K562 (cell line): ENCODE measurements around the gene ANO9. TPM values are rescaled to one million over a fixed set of nuclear protein-coding genes. Genes with fewer than 3 reads are reported as not detected.

Source experiments
- ATAC-seq: fragments of 200-7000 bp; cut with Tn5 transposase; 3 replicates; pipeline ENCODE4 v1.9.1; 2020; ENCODE audit warnings: moderate library complexity
- BruUV-seq: library from RNA; stranded (reverse); fragments of 400-500 nt; replicated peaks from 2 replicates; lab custom pipeline; 2021; lab: Mats Ljungman, UMichigan
- CTCF ChIA-PET: fragments of 300-600 bp; formaldehyde crosslinking; extraction: SDS; loops from one replicate; lab custom pipeline; 2021; ENCODE audit warnings: low intra/inter-chr PET ratio; lab: Yijun Ruan, JAX
- POLR2A ChIA-PET: fragments of 300-600, 350-650 bp; sonication (Branson Sonifier 250); formaldehyde crosslinking; extraction: SDS; loops from one replicate; lab custom pipeline; 2021; ENCODE audit warnings: antibody characterized with exemption, inconsistent platforms; lab: Yijun Ruan, JAX
- DNase-seq, 4 experiments: peaks; one replicate each; pipeline versions ENCODE4 v3.0.0 to v3.0.0-alpha.2; 2011 to 2018; ENCODE audit warnings: low spot score in 3 of 4, mixed read lengths in 3 of 4; ENCODE audit errors: extremely low read depth in 1 of 4
- FAIRE-seq: peaks from 2 replicates; lab custom pipeline; 2011; peaks lifted over from hg19 to GRCh38; lab: Jason Lieb, UNC
- H2AFZ ChIP-seq: 2 replicates; pipeline ENCODE4 v1.6.0; 2011; ENCODE audit warnings: low read depth, low read length, control low read depth, inconsistent platforms
- H3K27ac ChIP-seq: fragments of 200-600 bp; 3 replicates; pipeline ENCODE4 v1.8.0; 2011; ENCODE audit warnings: low read depth, mild to moderate bottlenecking, control low read depth, inconsistent platforms, low read length, moderate library complexity, mixed read lengths; ENCODE audit errors: extremely low read depth
- H3K27me3 ChIP-seq, 2 experiments: fragments of 300-600 bp in 1 of 2; 2 replicates in 1 of 2; 3 replicates in 1 of 2; pipeline versions ENCODE4 v1.6.0 to v1.8.0; 2011; ENCODE audit warnings: inconsistent platforms in 2 of 2, low read length in 2 of 2, mild to moderate bottlenecking in 1 of 2, mixed read lengths in 1 of 2, moderate library complexity in 1 of 2; ENCODE audit not compliant: control insufficient read depth in 2 of 2, insufficient read depth in 2 of 2
- H3K36me3 ChIP-seq: fragments of 300-600 bp; 3 replicates; pipeline ENCODE4 v1.8.0; 2011; ENCODE audit warnings: mild to moderate bottlenecking, low read length, inconsistent platforms; ENCODE audit not compliant: control insufficient read depth, insufficient read depth
- H3K4me1 ChIP-seq, 2 experiments: fragments of 200-600 bp in 1 of 2; replicated peaks in 1 of 2; 2 replicates in 1 of 2; 3 replicates in 1 of 2; pipeline versions ENCODE4 v1.5.1 to v1.8.0; 2011; ENCODE audit warnings: inconsistent platforms in 2 of 2, low read length in 2 of 2, mild to moderate bottlenecking in 1 of 2, mixed read lengths in 1 of 2, moderate library complexity in 1 of 2; ENCODE audit not compliant: control insufficient read depth in 2 of 2, insufficient read depth in 2 of 2
- H3K4me2 ChIP-seq: 2 replicates; pipeline ENCODE4 v1.6.1; 2011; ENCODE audit warnings: low read length, control low read depth, inconsistent platforms, mixed read lengths; ENCODE audit not compliant: insufficient read depth
- H3K4me3 ChIP-seq: fragments of 200-600 bp; sonication (generic), shearing (Covaris generic); 2 replicates; pipeline ENCODE4 v1.5.1; 2016; ENCODE audit warnings: control low read depth, inconsistent platforms
- H3K79me2 ChIP-seq: fragments of 200-600 bp; 3 replicates; pipeline ENCODE4 v1.8.0; 2011; ENCODE audit warnings: low read length, inconsistent platforms; ENCODE audit not compliant: control insufficient read depth, insufficient read depth
- H3K9ac ChIP-seq, 2 experiments: 2 replicates each; pipeline versions ENCODE4 v1.6.0 to v1.6.1; 2011; ENCODE audit warnings: low read depth in 2 of 2, low read length in 2 of 2, control low read depth in 1 of 2, inconsistent platforms in 1 of 2, mild to moderate bottlenecking in 1 of 2, mixed read lengths in 1 of 2; ENCODE audit not compliant: insufficient read depth in 1 of 2
- H3K9me1 ChIP-seq: one replicate; pipeline ENCODE4 v1.6.0; 2011; ENCODE audit warnings: inconsistent platforms, mild to moderate bottlenecking, low read length, moderate library complexity; ENCODE audit not compliant: control insufficient read depth, insufficient read depth
- H3K9me3 ChIP-seq: replicated peaks from 2 replicates; pipeline ENCODE4 v1.5.1; 2011; ENCODE audit warnings: low read depth, low read length, inconsistent platforms; ENCODE audit not compliant: control insufficient read depth, insufficient read depth
- H4K20me1 ChIP-seq: replicated peaks from 2 replicates; pipeline ENCODE4 v1.6.1; 2011; ENCODE audit warnings: low read length, inconsistent platforms, mixed read lengths; ENCODE audit not compliant: control insufficient read depth, insufficient read depth
- GTF2A2 ChIP-seq: IDR thresholded peaks from 2 replicates; pipeline ENCODE4 v1.6.1; 2016; ENCODE audit warnings: mild to moderate bottlenecking, missing genetic modification characterization, missing compliant biosample characterization
- TEAD1 ChIP-seq, 2 experiments: fragments of 450-650 bp in 1 of 2; sonication (generic) in 1 of 2; formaldehyde crosslinking; IDR thresholded peaks; 2 replicates each; pipeline versions ENCODE4 v1.4.0 to v1.8.0; 2020 to 2022; ENCODE audit warnings: mild to moderate bottlenecking in 2 of 2, missing genetic modification reagents in 1 of 2
- ZNF224 ChIP-seq: sonication (generic); formaldehyde crosslinking; IDR thresholded peaks from 2 replicates; pipeline ENCODE4 v1.8.0; 2022; ENCODE audit warnings: mild to moderate bottlenecking, missing genetic modification reagents
- WGBS: fragments of 100-300 bp; shearing (Covaris generic); methylation state at CpG from one replicate; pipeline ENCODE4 v1.1.6; 2016; ENCODE audit warnings: low coverage, mixed read lengths; ENCODE audit not compliant: insufficient coverage; ENCODE audit errors: missing lambda C conversion rate; 5-methylcytosine and 5-hydroxymethylcytosine counted together
- in situ Hi-C: fragments of 300-500 bp; cut with MboI; formaldehyde crosslinking; loops from 4 replicates; pipeline ENCODE4 v1.15.0; 2018; ENCODE audit warnings: inconsistent platforms, mixed read lengths
- intact Hi-C: fragments of 100-400 bp; cut with micrococcal nuclease; formaldehyde crosslinking; loops from 2 replicates; pipeline ENCODE4 v1.14.2; 2022
- polyA plus RNA-seq, 8 experiments: library from polyadenylated mRNA; depleted of rRNA in 4 of 8; stranded (reverse) in 5 of 8; unstranded in 3 of 8; fragments of >200 nt; fragmentation: Nextera tagmentation in 2 of 8; fragmentation: Illumina TruSeq in 1 of 8; extraction: Ambion mirVana in 2 of 8; extraction: Trizol in 1 of 8; gene quantifications; 2 replicates each; pipeline versions ENCODE4 v1.2.1 to v1.2.3, GENCODE V29; 2011 to 2014; ENCODE audit warnings: inconsistent platforms in 1 of 8, missing spikeins in 1 of 8
- total RNA-seq, 7 experiments: library from RNA; depleted of rRNA in 6 of 7; stranded (reverse); fragments of >200 nt in 6 of 7; fragmentation: Illumina TruSeq in 2 of 7; extraction: Trizol in 2 of 7; gene quantifications; 2 replicates each; pipeline versions ENCODE4 v1.2.1 to v1.2.3, GENCODE V29; 2011 to 2021; ENCODE audit warnings: low replicate concordance in 1 of 7

Gene ANO9
- total and polyA plus RNA-seq, 9 of the 15 experiments (the other 6 are each of a cell fraction or from before 2014, with no cell fraction given) = 0.20 to 14.5 (median 4.5) TPM

DNA sequence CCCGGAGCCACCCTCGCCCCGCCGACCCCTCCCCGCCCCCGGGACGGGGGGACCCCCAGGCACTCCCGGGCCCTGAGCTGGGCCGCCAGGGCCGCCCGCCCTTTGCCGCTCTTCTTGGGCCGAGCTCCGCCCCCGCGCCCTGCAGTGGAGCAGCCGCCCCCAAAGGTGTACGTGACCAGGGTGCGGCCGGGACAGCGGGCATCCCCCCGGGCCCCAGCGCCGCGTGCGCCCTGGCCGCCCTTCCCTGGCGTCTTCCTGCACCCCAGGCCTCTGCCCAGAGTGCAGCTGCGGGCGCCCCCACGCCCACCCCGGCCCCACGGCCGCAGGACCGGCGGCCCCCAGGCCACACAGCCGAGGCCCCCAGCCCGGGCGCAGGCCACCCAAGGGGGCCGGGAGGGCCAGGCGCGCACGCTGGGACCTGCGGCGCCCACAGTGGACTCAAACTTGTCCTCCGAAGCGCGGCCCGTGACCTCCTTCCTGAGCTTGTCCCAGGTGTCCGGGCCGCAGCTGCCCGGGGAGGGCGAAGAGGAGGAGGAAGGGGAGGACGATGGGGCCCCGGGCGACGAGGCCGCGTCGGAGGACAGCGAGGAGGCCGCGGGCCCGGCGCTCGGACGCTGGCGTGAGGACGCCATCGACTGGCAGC lies 65.2 kb downstream of the ANO9 start:
- no TSS peak for BruUV-seq
- Histone ChIP-seq H3K36me3 (peaks cover 52% of the 10 kb centered on the region; the same call in 2 of the 3 replicates), H3K27me3 (no peaks in the 10 kb centered on the region), H3K4me2 (no peak overlapping the region), H3K9me1 (no peaks in the 10 kb centered on the region), H3K4me1 (peaks cover 0 to 38% of the 10 kb centered on the region in 2 experiments; a peak in 2 of 5 replicates), H3K27ac (no peak overlapping the region), H3K4me3 (no peak overlapping the region), H3K9ac (no peak overlapping the region), H3K79me2 (no peaks in the 10 kb centered on the region), H4K20me1 (no peaks in the 10 kb centered on the region), H2AFZ (no peak overlapping the region), H3K9me3 (peaks cover 2% of the 10 kb centered on the region)
- no peak for TF ChIP-seq GTF2A2 (tag)
- TF ChIP-seq ZNF224 = no peak
- no peak for TF ChIP-seq TEAD1 (CRISPR knock-in tag; IDR thresholded peaks at IDR 0.05)
- DNase-seq (no peak), ATAC-seq (no peak), FAIRE-seq (no peak)
- WGBS = 90% methylated on average over 4 of the region's 70 CpGs
- intact Hi-C loops (no loop called here), in situ Hi-C loops (no loop called here)
- ChIA-PET POLR2A (interaction anchor here (1.2 kb wide), 1 partner anchor 10 kb away, joined by 4 read pairs; no protein-coding TSS in a partner anchor), CTCF (no interaction called here)
